Right lobe of liver (tissue), 4 donors: ENCODE results near the gene RAB38.

Experiments used
- POLR2A ChIP-seq: fragments of 450-650 bp; IDR thresholded peaks from one replicate; pipeline ENCODE4 v1.6.1; 2017; ENCODE audit warnings: antibody characterized with exemption, mild to moderate bottlenecking
- TF ChIP-seq, protein P1 (sequence below), 4 donors: fragments of 200-600 bp in 3 of 4; fragments of 450-650 bp in 1 of 4; IDR thresholded peaks; one replicate each; pipeline versions ENCODE4 v1.5.1 to v1.8.0; 2016 to 2022; ENCODE audit warnings: antibody characterized with exemption in 4 of 4, mild to moderate bottlenecking in 2 of 4
- donor health status: DM: no; HTN: no; CAD: no.
- donor health status: DM: no; HTN: no; CAD: no.
- donor health status: DM: no; HTN: yes; CAD: no.

- TF ChIP-seq, protein P1, sequence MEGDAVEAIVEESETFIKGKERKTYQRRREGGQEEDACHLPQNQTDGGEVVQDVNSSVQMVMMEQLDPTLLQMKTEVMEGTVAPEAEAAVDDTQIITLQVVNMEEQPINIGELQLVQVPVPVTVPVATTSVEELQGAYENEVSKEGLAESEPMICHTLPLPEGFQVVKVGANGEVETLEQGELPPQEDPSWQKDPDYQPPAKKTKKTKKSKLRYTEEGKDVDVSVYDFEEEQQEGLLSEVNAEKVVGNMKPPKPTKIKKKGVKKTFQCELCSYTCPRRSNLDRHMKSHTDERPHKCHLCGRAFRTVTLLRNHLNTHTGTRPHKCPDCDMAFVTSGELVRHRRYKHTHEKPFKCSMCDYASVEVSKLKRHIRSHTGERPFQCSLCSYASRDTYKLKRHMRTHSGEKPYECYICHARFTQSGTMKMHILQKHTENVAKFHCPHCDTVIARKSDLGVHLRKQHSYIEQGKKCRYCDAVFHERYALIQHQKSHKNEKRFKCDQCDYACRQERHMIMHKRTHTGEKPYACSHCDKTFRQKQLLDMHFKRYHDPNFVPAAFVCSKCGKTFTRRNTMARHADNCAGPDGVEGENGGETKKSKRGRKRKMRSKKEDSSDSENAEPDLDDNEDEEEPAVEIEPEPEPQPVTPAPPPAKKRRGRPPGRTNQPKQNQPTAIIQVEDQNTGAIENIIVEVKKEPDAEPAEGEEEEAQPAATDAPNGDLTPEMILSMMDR (IDR thresholded peaks at IDR 0.05), result no peak
- no peak for TF ChIP-seq POLR2A
Measured at GRCh38 chr11:88208745-88209144, 33.5 kb upstream of the RAB38 start.
